ENCODE data around the gene PRDM5. TPM values are rescaled to one million over a fixed set of nuclear protein-coding genes. Genes with fewer than 3 reads are reported as not detected.

Gene PRDM5
- total and polyA plus RNA-seq, 9 of the 15 experiments (the other 6 are each of a cell fraction or from before 2014, with no cell fraction given): not detected

DNA sequence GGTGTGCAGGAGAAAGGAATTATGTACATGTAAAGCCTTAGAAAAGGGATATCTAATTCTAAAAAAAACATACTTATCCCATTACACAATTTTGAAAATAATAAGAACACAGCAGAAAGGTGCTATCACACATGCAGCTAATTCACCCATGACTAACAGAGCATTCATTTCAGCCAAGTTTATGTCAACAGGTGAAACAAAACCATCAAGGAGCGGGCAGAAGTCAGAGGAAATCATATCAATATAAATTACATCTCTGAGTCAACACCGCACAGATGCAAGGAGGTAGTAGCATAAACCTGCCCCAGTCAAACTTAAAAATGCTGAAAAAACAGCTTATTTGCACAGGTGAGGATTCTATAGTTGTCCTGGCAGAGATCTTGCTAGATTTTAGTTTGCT, 197.9 kb downstream of the PRDM5 start:
- no TSS peak for BruUV-seq (replicated peaks)
- Histone ChIP-seq H3K9me1 (ENCODE audit: control insufficient read depth, insufficient read depth, low read length) (no peaks in the 10 kb centered on the region), H3K27ac (ENCODE audit: extremely low read depth, low read depth, low read length) (no peak overlapping the region), H3K9ac (ENCODE audit: insufficient read depth in 1 of 2, low read depth in 2 of 2, low read length in 2 of 2) (no peak overlapping the region), H4K20me1 (replicated peaks; ENCODE audit: control insufficient read depth, insufficient read depth, low read length) (no peaks in the 10 kb centered on the region), H3K27me3 (ENCODE audit: control insufficient read depth in 2 of 2, insufficient read depth in 2 of 2, low read length in 2 of 2) (no peaks in the 10 kb centered on the region), H3K79me2 (ENCODE audit: control insufficient read depth, insufficient read depth, low read length) (no peaks in the 10 kb centered on the region), H3K9me3 (replicated peaks; ENCODE audit: control insufficient read depth, insufficient read depth, low read depth, low read length) (no peaks in the 10 kb centered on the region; the same call in 1 of the 2 replicates), H3K4me2 (ENCODE audit: insufficient read depth, low read length) (no peak overlapping the region), H2AFZ (ENCODE audit: low read depth, low read length) (no peak overlapping the region), H3K4me3 (no peak overlapping the region), H3K4me1 (replicated peaks in 1 of 2; ENCODE audit: control insufficient read depth in 2 of 2, insufficient read depth in 2 of 2, low read length in 2 of 2) (no peaks in the 10 kb centered on the region), H3K36me3 (ENCODE audit: control insufficient read depth, insufficient read depth, low read length) (no peaks in the 10 kb centered on the region)
- ATAC-seq: no peak
- WGBS (ENCODE audit: insufficient coverage, low coverage, missing lambda C conversion rate): 0% methylated on average over 2 of the region's 2 CpGs
- intact Hi-C loops (cut with micrococcal nuclease) (no loop called here), in situ Hi-C loops (cut with MboI) (no loop called here)
- TF ChIP-seq, protein P1, sequence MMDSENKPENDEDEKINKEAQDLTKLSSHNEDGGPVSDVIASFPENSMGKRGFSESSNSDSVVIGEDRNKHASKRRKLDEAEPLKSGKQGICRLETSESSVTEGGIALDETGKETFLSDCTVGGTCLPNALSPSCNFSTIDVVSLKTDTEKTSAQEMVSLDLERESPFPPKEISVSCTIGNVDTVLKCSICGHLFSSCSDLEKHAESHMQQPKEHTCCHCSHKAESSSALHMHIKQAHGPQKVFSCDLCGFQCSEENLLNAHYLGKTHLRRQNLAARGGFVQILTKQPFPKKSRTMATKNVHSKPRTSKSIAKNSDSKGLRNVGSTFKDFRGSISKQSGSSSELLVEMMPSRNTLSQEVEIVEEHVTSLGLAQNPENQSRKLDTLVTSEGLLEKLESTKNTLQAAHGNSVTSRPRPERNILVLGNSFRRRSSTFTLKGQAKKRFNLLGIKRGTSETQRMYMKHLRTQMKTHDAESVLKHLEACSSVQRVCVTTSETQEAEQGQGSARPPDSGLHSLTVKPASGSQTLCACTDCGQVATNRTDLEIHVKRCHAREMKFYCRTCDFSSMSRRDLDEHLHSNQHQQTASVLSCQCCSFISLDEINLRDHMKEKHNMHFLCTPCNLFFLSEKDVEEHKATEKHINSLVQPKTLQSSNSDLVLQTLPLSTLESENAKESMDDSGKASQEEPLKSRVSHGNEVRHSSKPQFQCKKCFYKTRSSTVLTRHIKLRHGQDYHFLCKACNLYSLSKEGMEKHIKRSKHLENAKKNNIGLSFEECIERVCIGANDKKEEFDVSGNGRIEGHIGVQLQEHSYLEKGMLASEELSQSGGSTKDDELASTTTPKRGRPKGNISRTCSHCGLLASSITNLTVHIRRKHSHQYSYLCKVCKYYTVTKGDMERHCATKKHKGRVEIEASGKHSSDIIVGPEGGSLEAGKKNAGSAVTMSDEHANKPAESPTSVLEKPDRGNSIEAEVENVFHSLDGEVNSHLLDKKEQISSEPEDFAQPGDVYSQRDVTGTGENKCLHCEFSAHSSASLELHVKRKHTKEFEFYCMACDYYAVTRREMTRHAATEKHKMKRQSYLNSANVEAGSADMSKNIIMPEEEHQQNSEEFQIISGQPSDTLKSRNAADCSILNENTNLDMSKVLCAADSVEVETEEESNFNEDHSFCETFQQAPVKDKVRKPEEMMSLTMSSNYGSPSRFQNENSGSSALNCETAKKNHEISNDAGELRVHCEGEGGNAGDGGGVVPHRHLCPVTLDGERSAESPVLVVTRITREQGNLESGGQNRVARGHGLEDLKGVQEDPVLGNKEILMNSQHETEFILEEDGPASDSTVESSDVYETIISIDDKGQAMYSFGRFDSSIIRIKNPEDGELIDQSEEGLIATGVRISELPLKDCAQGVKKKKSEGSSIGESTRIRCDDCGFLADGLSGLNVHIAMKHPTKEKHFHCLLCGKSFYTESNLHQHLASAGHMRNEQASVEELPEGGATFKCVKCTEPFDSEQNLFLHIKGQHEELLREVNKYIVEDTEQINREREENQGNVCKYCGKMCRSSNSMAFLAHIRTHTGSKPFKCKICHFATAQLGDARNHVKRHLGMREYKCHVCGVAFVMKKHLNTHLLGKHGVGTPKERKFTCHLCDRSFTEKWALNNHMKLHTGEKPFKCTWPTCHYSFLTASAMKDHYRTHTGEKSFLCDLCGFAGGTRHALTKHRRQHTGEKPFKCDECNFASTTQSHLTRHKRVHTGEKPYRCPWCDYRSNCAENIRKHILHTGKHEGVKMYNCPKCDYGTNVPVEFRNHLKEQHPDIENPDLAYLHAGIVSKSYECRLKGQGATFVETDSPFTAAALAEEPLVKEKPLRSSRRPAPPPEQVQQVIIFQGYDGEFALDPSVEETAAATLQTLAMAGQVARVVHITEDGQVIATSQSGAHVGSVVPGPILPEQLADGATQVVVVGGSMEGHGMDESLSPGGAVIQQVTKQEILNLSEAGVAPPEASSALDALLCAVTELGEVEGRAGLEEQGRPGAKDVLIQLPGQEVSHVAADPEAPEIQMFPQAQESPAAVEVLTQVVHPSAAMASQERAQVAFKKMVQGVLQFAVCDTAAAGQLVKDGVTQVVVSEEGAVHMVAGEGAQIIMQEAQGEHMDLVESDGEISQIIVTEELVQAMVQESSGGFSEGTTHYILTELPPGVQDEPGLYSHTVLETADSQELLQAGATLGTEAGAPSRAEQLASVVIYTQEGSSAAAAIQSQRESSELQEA (IDR thresholded peaks at IDR 0.05; ENCODE audit: low read depth): no peak
- TF ChIP-seq, protein P2, sequence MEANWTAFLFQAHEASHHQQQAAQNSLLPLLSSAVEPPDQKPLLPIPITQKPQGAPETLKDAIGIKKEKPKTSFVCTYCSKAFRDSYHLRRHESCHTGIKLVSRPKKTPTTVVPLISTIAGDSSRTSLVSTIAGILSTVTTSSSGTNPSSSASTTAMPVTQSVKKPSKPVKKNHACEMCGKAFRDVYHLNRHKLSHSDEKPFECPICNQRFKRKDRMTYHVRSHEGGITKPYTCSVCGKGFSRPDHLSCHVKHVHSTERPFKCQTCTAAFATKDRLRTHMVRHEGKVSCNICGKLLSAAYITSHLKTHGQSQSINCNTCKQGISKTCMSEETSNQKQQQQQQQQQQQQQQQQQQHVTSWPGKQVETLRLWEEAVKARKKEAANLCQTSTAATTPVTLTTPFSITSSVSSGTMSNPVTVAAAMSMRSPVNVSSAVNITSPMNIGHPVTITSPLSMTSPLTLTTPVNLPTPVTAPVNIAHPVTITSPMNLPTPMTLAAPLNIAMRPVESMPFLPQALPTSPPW (CRISPR knock-in tag; IDR thresholded peaks at IDR 0.05): no peak
- TF ChIP-seq SMARCE1 (IDR thresholded peaks at IDR 0.05) (no peak), ELK3 (CRISPR knock-in tag; IDR thresholded peaks at IDR 0.05) (no peak), KDM1A (IDR thresholded peaks at IDR 0.05) (no peak)
- no peak for FAIRE-seq
- DNase-seq (ENCODE audit: extremely low read depth in 1 of 4, low spot score in 3 of 4): no peak
- ChIA-PET CTCF (ENCODE audit: low intra/inter-chr PET ratio) (no interaction called here), POLR2A (no interaction called here)
